HepG2 (cell line): ENCODE results near the gene GPRIN1. TPM values are rescaled to one million over a fixed set of nuclear protein-coding genes. Genes with fewer than 3 reads are reported as not detected.

Source experiments
- AGO2 ChIP-seq: fragments of 200-400 bp; formaldehyde crosslinking; optimal IDR thresholded peaks from 2 replicates; pipeline ENCODE3; 2017; ENCODE audit warnings: mild to moderate bottlenecking, low read depth, low read length, moderate library complexity
- BORCS8-MEF2B ChIP-seq: sonication (generic); formaldehyde crosslinking; IDR thresholded peaks from 2 replicates; pipeline ENCODE4 v1.8.0; 2022; ENCODE audit warnings: mild to moderate bottlenecking, missing genetic modification reagents
- CENPX ChIP-seq: sonication (generic); formaldehyde crosslinking; IDR thresholded peaks from 2 replicates; pipeline ENCODE4 v1.9.0; 2021; ENCODE audit warnings: mild to moderate bottlenecking, missing genetic modification reagents, moderate library complexity
- EEA1 ChIP-seq: sonication (generic); formaldehyde crosslinking; IDR thresholded peaks from 2 replicates; pipeline ENCODE4 v1.5.1; 2020; ENCODE audit warnings: mild to moderate bottlenecking, missing genetic modification reagents, borderline replicate concordance
- FOXA1 ChIP-seq, 2 experiments: fragments of 450-650 bp in 1 of 2; sonication (generic) in 1 of 2; formaldehyde crosslinking in 1 of 2; IDR thresholded peaks; 2 replicates each; pipeline versions ENCODE4 v1.4.0 to v1.6.1; 2016 to 2020; ENCODE audit warnings: missing genetic modification reagents in 1 of 2
- FOXM1 ChIP-seq: sonication (generic); formaldehyde crosslinking; IDR thresholded peaks from 2 replicates; pipeline ENCODE4 v1.5.0; 2020; ENCODE audit warnings: missing genetic modification reagents
- GZF1 ChIP-seq: sonication (generic); formaldehyde crosslinking; IDR thresholded peaks from 2 replicates; pipeline ENCODE4 v1.5.1; 2020; ENCODE audit warnings: mild to moderate bottlenecking, missing genetic modification reagents
- KAT2B ChIP-seq: fragments of 150-350 bp; IDR thresholded peaks from 2 replicates; pipeline ENCODE4 v1.6.1; 2014; ENCODE audit warnings: low read depth, low read length, borderline replicate concordance
- SALL2 ChIP-seq: sonication (generic); formaldehyde crosslinking; IDR thresholded peaks from 2 replicates; pipeline ENCODE4 v1.8.1; 2023; ENCODE audit warnings: mild to moderate bottlenecking, missing genetic modification reagents, inconsistent platforms
- SETDB1 ChIP-seq: sonication (generic); formaldehyde crosslinking; IDR thresholded peaks from 2 replicates; pipeline ENCODE4 v1.5.1; 2020; ENCODE audit warnings: missing genetic modification reagents, mild to moderate bottlenecking, borderline replicate concordance
- SP4 ChIP-seq: sonication (generic); formaldehyde crosslinking; IDR thresholded peaks from 2 replicates; pipeline ENCODE4 v1.8.1; 2023; ENCODE audit warnings: mild to moderate bottlenecking, missing genetic modification reagents
- SP5 ChIP-seq: IDR thresholded peaks from 2 replicates; pipeline ENCODE4 v1.6.1; 2016; ENCODE audit warnings: low read depth, borderline replicate concordance
- SRSF4 ChIP-seq: fragments of 200-400 bp; formaldehyde crosslinking; IDR thresholded peaks from one replicate; pipeline ENCODE4 v1.6.1; 2018; ENCODE audit warnings: mild to moderate bottlenecking, low read depth, low read length, moderate library complexity; ENCODE audit not compliant: poor library complexity, severe bottlenecking
- TBP ChIP-seq: sonication (generic); formaldehyde crosslinking; IDR thresholded peaks from 2 replicates; pipeline ENCODE4 v1.5.0; 2020; ENCODE audit warnings: missing genetic modification reagents
- ZFAT ChIP-seq: sonication (generic); formaldehyde crosslinking; conservative IDR thresholded peaks from 2 replicates; pipeline ENCODE4 v1.8.1; 2023; ENCODE audit warnings: missing genetic modification reagents, inconsistent platforms
- ZFP82 ChIP-seq: sonication (generic); formaldehyde crosslinking; IDR thresholded peaks from 2 replicates; pipeline ENCODE4 v1.5.1; 2020; ENCODE audit warnings: mild to moderate bottlenecking, missing genetic modification reagents, borderline replicate concordance
- ZMYM3 ChIP-seq: sonication (generic); formaldehyde crosslinking; IDR thresholded peaks from 2 replicates; pipeline ENCODE4 v1.5.1; 2020; ENCODE audit warnings: mild to moderate bottlenecking, missing genetic modification reagents
- ZNF121 ChIP-seq: sonication (generic); formaldehyde crosslinking; IDR thresholded peaks from 2 replicates; pipeline ENCODE4 v1.5.0; 2020; ENCODE audit warnings: mild to moderate bottlenecking, missing genetic modification reagents
- ZNF329 ChIP-seq: sonication (generic); formaldehyde crosslinking; IDR thresholded peaks from 2 replicates; pipeline ENCODE4 v1.9.0; 2021; ENCODE audit warnings: low read depth, mild to moderate bottlenecking, missing genetic modification reagents
- ZNF549 ChIP-seq: sonication (generic); formaldehyde crosslinking; IDR thresholded peaks from 2 replicates; pipeline ENCODE4 v1.5.0; 2020; ENCODE audit warnings: missing genetic modification reagents
- ZNF883 ChIP-seq: sonication (generic); formaldehyde crosslinking; IDR thresholded peaks from 2 replicates; pipeline ENCODE4 v1.5.1; 2020; ENCODE audit warnings: mild to moderate bottlenecking, missing genetic modification reagents; ENCODE audit errors: not compliant biosample characterization
- ZSCAN21 ChIP-seq: sonication (generic); formaldehyde crosslinking; IDR thresholded peaks from 2 replicates; pipeline ENCODE4 v1.8.0; 2022; ENCODE audit warnings: mild to moderate bottlenecking, missing genetic modification reagents, moderate library complexity, borderline replicate concordance
- ZSCAN31 ChIP-seq: sonication (generic); formaldehyde crosslinking; IDR thresholded peaks from 2 replicates; pipeline ENCODE4 v1.5.0; 2020; ENCODE audit warnings: low read depth, mild to moderate bottlenecking, missing genetic modification reagents
- polyA plus RNA-seq, 8 experiments: library from polyadenylated mRNA; depleted of rRNA in 3 of 8; stranded (reverse) in 7 of 8; unstranded in 1 of 8; fragments of >200 nt; fragmentation: Illumina TruSeq in 4 of 8; extraction: Trizol in 4 of 8; gene quantifications; 2 replicates each; pipeline versions ENCODE4 v1.2.1 to v1.2.3, GENCODE V29; 2011 to 2016; ENCODE audit warnings: low read depth in 4 of 8, missing spikeins in 1 of 8, mixed read lengths in 1 of 8; ENCODE audit not compliant: insufficient read depth in 1 of 8
- total RNA-seq, 5 experiments: library from RNA; depleted of rRNA; stranded (reverse); fragments of >200 nt; fragmentation: Illumina TruSeq; extraction: Trizol; gene quantifications; 2 replicates each; pipeline ENCODE4 v1.2.3, GENCODE V29; 2016; ENCODE audit warnings: low read depth in 1 of 5
- TF ChIP-seq, protein P1 (sequence below): sonication (generic); formaldehyde crosslinking; IDR thresholded peaks from 2 replicates; pipeline ENCODE4 v1.5.0; 2020; ENCODE audit warnings: missing genetic modification reagents
- TF ChIP-seq, protein P2 (sequence below), 2 experiments: fragments of 450-650 bp in 1 of 2; sonication (generic) in 1 of 2; formaldehyde crosslinking; IDR thresholded peaks; 2 replicates each; pipeline versions ENCODE4 v1.5.0 to v1.8.0; 2020 to 2022; ENCODE audit warnings: mild to moderate bottlenecking in 1 of 2, missing genetic modification reagents in 1 of 2
- TF ChIP-seq, protein P3 (sequence below): sonication (generic); formaldehyde crosslinking; IDR thresholded peaks from 2 replicates; pipeline ENCODE4 v1.5.0; 2020; ENCODE audit warnings: mild to moderate bottlenecking, missing genetic modification reagents

The GPRIN1 gene
- total and polyA plus RNA-seq, 2 of the 13 experiments (the other 11 are each of a cell fraction or from before 2014, with no cell fraction given) = 0.32 to 2.0 TPM

- TF ChIP-seq ZNF883 (no peak), FOXM1 (CRISPR knock-in tag) (peak; percentile 56; the same call in 1 of the 2 replicates), ZSCAN21 (CRISPR knock-in tag) (peak; percentile 68; the same call in 1 of the 2 replicates), BORCS8-MEF2B (CRISPR knock-in tag) (peak; percentile 87), SRSF4 (no peak), TBP (no peak), EEA1 (no peak), ZFAT (no peak), SP4 (no peak), ZNF329 (peak; percentile 38; the same call in 1 of the 2 replicates), ZMYM3 (CRISPR knock-in tag) (no peak), FOXA1 (IDR thresholded peaks at IDR 0.05) (no peak), FOXA1 (CRISPR knock-in tag; IDR thresholded peaks at IDR 0.05) (no peak), SALL2 (CRISPR knock-in tag) (no peak), CENPX (no peak), ZNF549 (CRISPR knock-in tag) (no peak), KAT2B (no peak), ZNF121 (CRISPR knock-in tag) (no peak), ZSCAN31 (no peak), SP5 (CRISPR knock-in tag) (no peak), ZFP82 (CRISPR knock-in tag) (no peak), GZF1 (CRISPR knock-in tag) (no peak), AGO2 (no peak), SETDB1 (CRISPR knock-in tag) (no peak)
- TF ChIP-seq, protein P1, sequence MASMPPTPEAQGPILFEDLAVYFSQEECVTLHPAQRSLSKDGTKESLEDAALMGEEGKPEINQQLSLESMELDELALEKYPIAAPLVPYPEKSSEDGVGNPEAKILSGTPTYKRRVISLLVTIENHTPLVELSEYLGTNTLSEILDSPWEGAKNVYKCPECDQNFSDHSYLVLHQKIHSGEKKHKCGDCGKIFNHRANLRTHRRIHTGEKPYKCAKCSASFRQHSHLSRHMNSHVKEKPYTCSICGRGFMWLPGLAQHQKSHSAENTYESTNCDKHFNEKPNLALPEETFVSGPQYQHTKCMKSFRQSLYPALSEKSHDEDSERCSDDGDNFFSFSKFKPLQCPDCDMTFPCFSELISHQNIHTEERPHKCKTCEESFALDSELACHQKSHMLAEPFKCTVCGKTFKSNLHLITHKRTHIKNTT = no peak
- TF ChIP-seq, protein P2, sequence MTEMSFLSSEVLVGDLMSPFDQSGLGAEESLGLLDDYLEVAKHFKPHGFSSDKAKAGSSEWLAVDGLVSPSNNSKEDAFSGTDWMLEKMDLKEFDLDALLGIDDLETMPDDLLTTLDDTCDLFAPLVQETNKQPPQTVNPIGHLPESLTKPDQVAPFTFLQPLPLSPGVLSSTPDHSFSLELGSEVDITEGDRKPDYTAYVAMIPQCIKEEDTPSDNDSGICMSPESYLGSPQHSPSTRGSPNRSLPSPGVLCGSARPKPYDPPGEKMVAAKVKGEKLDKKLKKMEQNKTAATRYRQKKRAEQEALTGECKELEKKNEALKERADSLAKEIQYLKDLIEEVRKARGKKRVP (CRISPR knock-in tag; IDR thresholded peaks at IDR 0.05) = no peak
- TF ChIP-seq, protein P3, sequence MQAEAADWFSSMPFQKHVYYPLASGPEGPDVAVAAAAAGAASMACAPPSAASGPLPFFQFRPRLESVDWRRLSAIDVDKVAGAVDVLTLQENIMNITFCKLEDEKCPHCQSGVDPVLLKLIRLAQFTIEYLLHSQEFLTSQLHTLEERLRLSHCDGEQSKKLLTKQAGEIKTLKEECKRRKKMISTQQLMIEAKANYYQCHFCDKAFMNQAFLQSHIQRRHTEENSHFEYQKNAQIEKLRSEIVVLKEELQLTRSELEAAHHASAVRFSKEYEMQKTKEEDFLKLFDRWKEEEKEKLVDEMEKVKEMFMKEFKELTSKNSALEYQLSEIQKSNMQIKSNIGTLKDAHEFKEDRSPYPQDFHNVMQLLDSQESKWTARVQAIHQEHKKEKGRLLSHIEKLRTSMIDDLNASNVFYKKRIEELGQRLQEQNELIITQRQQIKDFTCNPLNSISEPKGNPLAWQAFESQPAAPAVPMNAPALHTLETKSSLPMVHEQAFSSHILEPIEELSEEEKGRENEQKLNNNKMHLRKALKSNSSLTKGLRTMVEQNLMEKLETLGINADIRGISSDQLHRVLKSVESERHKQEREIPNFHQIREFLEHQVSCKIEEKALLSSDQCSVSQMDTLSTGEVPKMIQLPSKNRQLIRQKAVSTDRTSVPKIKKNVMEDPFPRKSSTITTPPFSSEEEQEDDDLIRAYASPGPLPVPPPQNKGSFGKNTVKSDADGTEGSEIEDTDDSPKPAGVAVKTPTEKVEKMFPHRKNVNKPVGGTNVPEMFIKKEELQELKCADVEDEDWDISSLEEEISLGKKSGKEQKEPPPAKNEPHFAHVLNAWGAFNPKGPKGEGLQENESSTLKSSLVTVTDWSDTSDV (CRISPR knock-in tag) = no peak
These were observed 1.5 kb upstream of the GPRIN1 start (continued) for GRCh38 chr5:176611435-176611834.
